ENCODE results near the gene TENM4. TPM values are rescaled to one million over a fixed set of nuclear protein-coding genes. Genes with fewer than 3 reads are reported as not detected.

Gene TENM4
- total RNA-seq, 1 donor from 2014 or later, result 5.1 TPM

- Histone ChIP-seq H3K27me3 (no peaks in the 10 kb centered on the region), H3K4me1 (peaks cover 3% of the 10 kb centered on the region), H3K9me3 (ENCODE audit: low read depth) (no peaks in the 10 kb centered on the region), H4K20me1 (ENCODE audit: low read depth) (no peaks in the 10 kb centered on the region), H3K4me3 (no peak overlapping the region), H2AFZ (replicated peaks) (no peak overlapping the region), H3K27ac (no peak overlapping the region), H3K36me3 (no peaks in the 10 kb centered on the region), H3K79me2 (ENCODE audit: low read depth) (no peaks in the 10 kb centered on the region), H3K9ac (no peak overlapping the region), H3F3A (ENCODE audit: low read depth) (no peaks in the 10 kb centered on the region), H3K4me2 (no peak overlapping the region)
- no peaks in the 10 kb centered on the region for H3K9me3 Mint-ChIP-seq
- H3K36me3 Mint-ChIP-seq, result no peaks in the 10 kb centered on the region
- TF ChIP-seq EZH2phosphoT487 (IDR thresholded peaks at IDR 0.05) (no peak), EZH2 (IDR thresholded peaks at IDR 0.05) (no peak), CTCF (IDR thresholded peaks at IDR 0.05) (no peak)
- no peak overlapping the region for H3K4me3 Mint-ChIP-seq
- no peak overlapping the region for H3K27ac Mint-ChIP-seq
- peaks cover 42% of the 10 kb centered on the region for H3K4me1 Mint-ChIP-seq
- DNase-seq (ENCODE audit: low spot score), result no peak
- peaks cover 2% of the 10 kb centered on the region for H3K27me3 Mint-ChIP-seq (ENCODE audit: insufficient read depth, low read depth)
Measured at GRCh38 chr11:79237091-79237490, 203.7 kb downstream of the TENM4 start.

- H3K4me2 ChIP-seq, result no peak overlapping the region
- H3K27ac Mint-ChIP-seq, result peak overlapping the region; percentile 58
Measured at GRCh38 chr11:79236541-79236971, 204.3 kb downstream of the TENM4 start.

GRCh38 chr11:79235696-79236095 is 205.1 kb downstream of the TENM4 start:
- no peaks in the 10 kb centered on the region for H3K36me3 ChIP-seq
- DNase-seq (ENCODE audit: low spot score), result no peak
- H3K4me1 Mint-ChIP-seq, result peaks cover 30% of the 10 kb centered on the region
- no peak overlapping the region for H3K4me3 Mint-ChIP-seq
- no peaks in the 10 kb centered on the region for H3K79me2 ChIP-seq (ENCODE audit: low read depth)
- H3K4me3 ChIP-seq, result no peak overlapping the region
- no peaks in the 10 kb centered on the region for H3K9me3 ChIP-seq (ENCODE audit: low read depth)
- H3K4me2 ChIP-seq, result no peak overlapping the region
- no peaks in the 10 kb centered on the region for H3K36me3 Mint-ChIP-seq
- no peaks in the 10 kb centered on the region for H3F3A ChIP-seq (ENCODE audit: low read depth)
- no peaks in the 10 kb centered on the region for H3K4me1 ChIP-seq
- no peak overlapping the region for H2AFZ ChIP-seq (replicated peaks)
- no peaks in the 10 kb centered on the region for H3K9me3 Mint-ChIP-seq
- no peak overlapping the region for H3K27ac Mint-ChIP-seq
- H3K27me3 ChIP-seq, result no peaks in the 10 kb centered on the region
- H4K20me1 ChIP-seq (ENCODE audit: low read depth), result no peaks in the 10 kb centered on the region
- H3K27me3 Mint-ChIP-seq (ENCODE audit: insufficient read depth, low read depth), result no peaks in the 10 kb centered on the region
- TF ChIP-seq EZH2phosphoT487 (IDR thresholded peaks at IDR 0.05) (no peak), EZH2 (IDR thresholded peaks at IDR 0.05) (no peak), CTCF (IDR thresholded peaks at IDR 0.05) (no peak)
- no peak overlapping the region for H3K27ac ChIP-seq
- no peak overlapping the region for H3K9ac ChIP-seq

More at GRCh38 chr11:79236541-79236971, 204.3 kb downstream of the TENM4 start:
- no peaks in the 10 kb centered on the region for H3K79me2 ChIP-seq (ENCODE audit: low read depth)
- Mint-ChIP-seq H3K4me1 (peaks cover 37% of the 10 kb centered on the region), H3K27me3 (ENCODE audit: insufficient read depth, low read depth) (peaks cover under 1% of the 10 kb centered on the region), H3K4me3 (no peak overlapping the region), H3K36me3 (no peaks in the 10 kb centered on the region), H3K9me3 (no peaks in the 10 kb centered on the region)
- no peaks in the 10 kb centered on the region for H3F3A ChIP-seq (ENCODE audit: low read depth)
- no peaks in the 10 kb centered on the region for H4K20me1 ChIP-seq (ENCODE audit: low read depth)
- no peak overlapping the region for H3K9ac ChIP-seq
- TF ChIP-seq EZH2phosphoT487 (IDR thresholded peaks at IDR 0.05) (no peak), EZH2 (IDR thresholded peaks at IDR 0.05) (no peak), CTCF (IDR thresholded peaks at IDR 0.05) (no peak)
- no peak overlapping the region for H3K27ac ChIP-seq
- H3K27me3 ChIP-seq, result no peaks in the 10 kb centered on the region
- no peak overlapping the region for H2AFZ ChIP-seq (replicated peaks)
- no peak overlapping the region for H3K4me3 ChIP-seq
- no peaks in the 10 kb centered on the region for H3K4me1 ChIP-seq
- H3K9me3 ChIP-seq (ENCODE audit: low read depth), result no peaks in the 10 kb centered on the region
- no peaks in the 10 kb centered on the region for H3K36me3 ChIP-seq
- DNase-seq (ENCODE audit: low spot score), result peak; percentile 10

All from neural progenitor cell (in vitro differentiated cells).